Thoracic aorta (tissue), 2 donors: ENCODE measurements around the gene A4GNT. TPM values are rescaled to one million over a fixed set of nuclear protein-coding genes. Genes with fewer than 3 reads are reported as not detected.

Experiments used
- ATAC-seq: fragments of 150-250 bp; one replicate; pipeline ENCODE4 v1.8.0; 2017; ENCODE audit warnings: low read depth; ENCODE audit not compliant: insufficient number of reproducible peaks, low FRiP score
- DNase-seq: peaks from one replicate; pipeline ENCODE4 v3.0.0-alpha.2; 2020; ENCODE audit warnings: low spot score
- H3K27ac ChIP-seq, 2 donors: fragments of 200-600 bp; sonication (generic); 1 replicate in 1 of 2; 2 replicates in 1 of 2; pipeline ENCODE4 v1.5.1; 2016; ENCODE audit warnings: mild to moderate bottlenecking in 2 of 2, moderate library complexity in 2 of 2
- H3K27me3 ChIP-seq: fragments of 200-600 bp; sonication (generic); replicated peaks from 2 replicates; pipeline ENCODE4 v1.6.0; 2016; ENCODE audit warnings: mild to moderate bottlenecking; ENCODE audit not compliant: insufficient read depth
- H3K36me3 ChIP-seq: fragments of 200-600 bp; sonication (generic); one replicate; pipeline ENCODE4 v1.5.1; 2016
- H3K4me1 ChIP-seq, 2 donors: fragments of 200-600 bp; sonication (generic); 1 replicate in 1 of 2; 2 replicates in 1 of 2; pipeline versions ENCODE4 v1.5.1 to v1.6.0; 2016; ENCODE audit warnings: low read depth in 2 of 2, mild to moderate bottlenecking in 1 of 2; ENCODE audit not compliant: control insufficient read depth in 1 of 2
- H3K4me3 ChIP-seq: fragments of 200-600 bp; sonication (generic); 2 replicates; pipeline ENCODE4 v1.5.1; 2016; ENCODE audit warnings: mild to moderate bottlenecking
- H3K9me3 ChIP-seq: fragments of 200-600 bp; sonication (generic); 2 replicates; pipeline ENCODE4 v1.5.1; 2016
- total RNA-seq, 2 donors: library from RNA; depleted of rRNA; stranded (reverse); fragments of >200 nt; gene quantifications; one replicate each; pipeline versions ENCODE4 v1.1.0 to v1.2.3, GENCODE V29; 2016
- TF ChIP-seq, protein P1 (sequence below): fragments of 200-600 bp; sonication (generic); IDR thresholded peaks from one replicate; pipeline ENCODE4 v1.5.1; 2019; ENCODE audit warnings: antibody characterized with exemption

The A4GNT gene
- total RNA-seq, 2 donors from 2014 or later, result not detected

DNA sequence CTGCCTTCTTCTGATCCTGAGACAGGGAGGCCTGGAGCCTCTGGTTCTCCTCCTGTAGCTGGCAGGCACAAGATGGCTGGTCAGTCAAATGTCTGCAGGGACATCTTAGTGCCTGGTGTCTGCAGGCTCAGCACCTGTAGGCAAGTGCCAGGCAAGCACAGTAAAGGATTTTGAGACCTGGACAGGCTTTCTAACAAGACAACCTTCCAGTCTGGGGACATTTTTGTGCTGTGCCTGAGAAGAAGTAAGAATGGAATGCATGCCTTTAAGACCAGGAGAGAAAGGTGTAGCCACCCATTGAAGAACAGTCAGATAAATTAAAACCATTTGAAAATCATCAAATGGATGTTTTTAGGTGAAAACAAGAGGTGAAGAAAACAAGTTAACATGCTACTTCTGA, 48.0 kb downstream of the A4GNT start:
- Histone ChIP-seq H3K27ac (no peak overlapping the region), H3K4me3 (no peak overlapping the region), H3K27me3 (no peaks in the 10 kb centered on the region), H3K36me3 (peaks cover 50% of the 10 kb centered on the region), H3K4me1 (no peaks in the 10 kb centered on the region), H3K9me3 (no peaks in the 10 kb centered on the region)
- DNase-seq, result no peak
- no peak for ATAC-seq
- TF ChIP-seq, protein P1, sequence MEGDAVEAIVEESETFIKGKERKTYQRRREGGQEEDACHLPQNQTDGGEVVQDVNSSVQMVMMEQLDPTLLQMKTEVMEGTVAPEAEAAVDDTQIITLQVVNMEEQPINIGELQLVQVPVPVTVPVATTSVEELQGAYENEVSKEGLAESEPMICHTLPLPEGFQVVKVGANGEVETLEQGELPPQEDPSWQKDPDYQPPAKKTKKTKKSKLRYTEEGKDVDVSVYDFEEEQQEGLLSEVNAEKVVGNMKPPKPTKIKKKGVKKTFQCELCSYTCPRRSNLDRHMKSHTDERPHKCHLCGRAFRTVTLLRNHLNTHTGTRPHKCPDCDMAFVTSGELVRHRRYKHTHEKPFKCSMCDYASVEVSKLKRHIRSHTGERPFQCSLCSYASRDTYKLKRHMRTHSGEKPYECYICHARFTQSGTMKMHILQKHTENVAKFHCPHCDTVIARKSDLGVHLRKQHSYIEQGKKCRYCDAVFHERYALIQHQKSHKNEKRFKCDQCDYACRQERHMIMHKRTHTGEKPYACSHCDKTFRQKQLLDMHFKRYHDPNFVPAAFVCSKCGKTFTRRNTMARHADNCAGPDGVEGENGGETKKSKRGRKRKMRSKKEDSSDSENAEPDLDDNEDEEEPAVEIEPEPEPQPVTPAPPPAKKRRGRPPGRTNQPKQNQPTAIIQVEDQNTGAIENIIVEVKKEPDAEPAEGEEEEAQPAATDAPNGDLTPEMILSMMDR, result no peak

DNA sequence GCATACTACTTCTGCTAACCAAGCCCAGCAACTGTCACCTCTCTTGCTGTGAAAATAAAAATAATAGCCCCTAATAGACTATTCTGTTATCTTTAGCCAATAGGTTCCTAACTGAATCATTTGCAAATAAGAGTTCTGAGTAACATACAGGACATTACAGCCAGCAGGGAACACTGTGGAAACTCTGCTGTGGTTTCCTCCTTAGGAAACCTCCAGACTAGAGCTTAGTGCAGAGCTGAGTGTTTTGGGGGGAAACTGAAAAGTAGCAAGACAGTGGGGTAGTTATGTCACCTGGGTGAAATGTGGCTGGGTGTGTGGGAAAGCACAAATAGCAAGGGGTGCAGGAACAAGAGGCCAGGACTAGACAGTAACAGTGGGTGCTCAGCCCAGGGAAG, 49.2 kb downstream of the A4GNT start:
- DNase-seq, result no peak

DNA sequence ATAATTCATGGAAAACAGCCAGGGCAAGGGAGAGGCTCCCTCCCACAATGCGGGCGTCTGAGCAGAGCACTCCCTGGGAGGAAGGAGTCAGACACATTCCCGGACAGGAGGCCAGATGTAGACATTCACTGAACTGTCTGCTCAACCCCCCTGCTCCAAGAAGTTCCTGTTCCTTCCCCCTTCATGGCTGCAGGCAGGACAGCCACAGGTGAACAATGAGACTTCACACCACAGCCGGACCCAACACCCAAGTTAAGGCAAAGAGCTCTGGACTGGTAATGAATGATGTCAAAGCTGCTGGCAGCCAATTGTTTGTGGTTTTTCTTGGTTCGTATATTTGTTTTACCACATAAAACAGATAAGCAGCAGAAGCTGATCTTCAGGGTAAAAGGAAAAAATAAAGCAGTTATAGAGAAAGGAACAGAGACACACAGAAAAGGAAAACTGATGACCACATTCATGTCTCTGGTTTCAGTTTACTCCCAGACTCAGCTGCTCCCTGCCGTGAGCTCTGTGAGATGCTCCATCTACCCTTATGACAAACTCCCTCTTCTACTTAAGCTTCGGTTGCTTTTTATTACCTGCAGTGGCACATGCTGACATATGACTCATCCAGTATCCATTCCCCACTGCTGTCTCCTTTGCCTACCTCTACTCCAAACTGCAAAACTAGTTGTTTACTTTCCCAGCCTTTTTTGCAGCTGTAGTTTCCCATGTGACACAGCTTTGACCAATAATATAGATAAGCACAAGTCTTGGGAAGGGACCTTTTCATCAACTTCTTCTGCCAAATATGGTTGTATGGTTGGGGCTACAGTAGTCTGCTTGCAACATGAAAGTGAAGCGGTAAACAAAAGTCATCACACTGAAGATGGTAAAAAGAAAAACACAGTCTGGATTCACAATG, 49.9 kb downstream of the A4GNT start:
- no peak overlapping the region for H3K4me3 ChIP-seq
- DNase-seq, result no peak
- H3K4me1 ChIP-seq, result no peaks in the 10 kb centered on the region
- TF ChIP-seq, protein P1, result no peak
- no peak for ATAC-seq
- H3K9me3 ChIP-seq, result no peaks in the 10 kb centered on the region
- H3K36me3 ChIP-seq, result peaks cover 42% of the 10 kb centered on the region
- no peak overlapping the region for H3K27ac ChIP-seq
- H3K27me3 ChIP-seq, result no peaks in the 10 kb centered on the region

More for the DNA sequence above, 49.2 kb downstream of the A4GNT start:
- H3K9me3 ChIP-seq, result no peaks in the 10 kb centered on the region
- peaks cover 41% of the 10 kb centered on the region for H3K36me3 ChIP-seq
- H3K4me1 ChIP-seq, result no peaks in the 10 kb centered on the region
- ATAC-seq, result no peak
- H3K4me3 ChIP-seq, result no peak overlapping the region
- TF ChIP-seq, protein P1, result no peak
- H3K27me3 ChIP-seq, result no peaks in the 10 kb centered on the region
- H3K27ac ChIP-seq, result no peak overlapping the region

DNA sequence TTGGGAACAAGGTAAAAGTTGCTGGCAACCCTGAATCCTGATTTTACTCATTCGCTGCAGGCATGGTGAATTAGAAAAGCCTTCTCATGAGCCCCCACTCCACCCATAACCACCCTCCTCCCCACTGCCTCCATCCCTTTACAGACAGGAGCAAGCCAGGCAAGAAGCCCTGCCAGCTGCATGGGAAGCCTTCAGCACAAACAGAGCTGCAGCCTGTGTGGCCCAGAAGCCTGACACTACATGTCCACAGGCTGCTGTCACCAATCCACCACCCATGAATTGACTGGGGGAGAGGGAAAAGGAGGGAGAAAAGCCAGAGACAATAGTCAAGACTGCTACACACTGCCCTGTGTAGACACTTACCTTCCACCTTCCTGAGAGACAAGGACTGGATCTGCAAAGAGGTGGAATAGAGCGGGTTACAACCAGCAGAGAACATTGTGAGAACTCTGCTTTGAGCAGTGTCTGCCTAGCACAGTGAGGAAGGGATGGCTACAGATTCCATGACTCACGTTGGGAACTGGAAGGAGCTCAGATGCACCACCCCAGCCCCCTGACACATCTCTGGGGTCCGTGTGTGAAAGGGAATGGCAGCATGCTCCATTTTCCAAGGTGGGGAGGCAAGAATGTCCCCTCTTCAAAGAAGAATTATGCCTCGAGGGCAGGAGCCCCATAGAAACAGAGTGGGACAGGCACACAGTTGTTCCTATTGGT, 50.7 kb downstream of the A4GNT start:
- Histone ChIP-seq H3K36me3 (peaks cover 40% of the 10 kb centered on the region), H3K9me3 (no peaks in the 10 kb centered on the region), H3K27ac (no peak overlapping the region), H3K27me3 (no peaks in the 10 kb centered on the region), H3K4me1 (no peaks in the 10 kb centered on the region), H3K4me3 (no peak overlapping the region)
- DNase-seq, result no peak
- TF ChIP-seq, protein P1, result no peak
- no peak for ATAC-seq

DNA sequence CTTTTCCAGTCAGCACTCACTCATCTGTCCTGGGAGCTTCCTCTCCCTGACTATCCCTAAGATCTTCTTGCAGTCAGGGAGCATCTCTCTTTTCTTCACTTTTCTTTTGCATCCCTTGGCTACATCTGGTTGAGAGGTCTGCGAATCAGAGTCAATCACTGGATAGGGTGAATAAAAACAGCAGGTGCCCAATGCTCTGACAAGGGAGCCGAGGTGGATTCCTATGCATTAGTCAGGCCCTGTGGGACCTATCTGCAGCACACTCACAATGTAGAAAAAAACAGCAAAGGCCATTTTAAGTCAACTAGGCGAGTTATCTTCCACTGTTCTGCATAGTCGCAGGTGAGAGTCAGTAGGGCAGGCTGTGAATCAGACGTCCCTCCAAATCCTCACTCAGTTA, 52.3 kb downstream of the A4GNT start:
- TF ChIP-seq, protein P1, result no peak
- ATAC-seq (no peak), DNase-seq (no peak)
- Histone ChIP-seq H3K27ac (no peak overlapping the region), H3K9me3 (no peaks in the 10 kb centered on the region), H3K27me3 (no peaks in the 10 kb centered on the region), H3K36me3 (peaks cover 40% of the 10 kb centered on the region), H3K4me1 (no peaks in the 10 kb centered on the region), H3K4me3 (no peak overlapping the region)
